Activated CD4-positive, alpha-beta T cell treated with anti-CD3 and anti-CD28 coated beads, Interleukin-2, amount 10 ng/mL, durations not matched to agents 24 days and 14 days (primary cell): ENCODE measurements around the gene HAGHL. TPM values are rescaled to one million over a fixed set of nuclear protein-coding genes. Genes with fewer than 3 reads are reported as not detected.
A peak's percentile ranks its signal among the peaks of the same experiment; 100 is the strongest.

ENCODE experiments used
- DNase-seq: peaks from one replicate; pipeline ENCODE4 v3.0.0; 2022
- H3K27ac Mint-ChIP-seq: one replicate; pipeline ENCODE4 v1.8.0; 2022; ENCODE audit warnings: mild to moderate bottlenecking, mixed read lengths
- H3K27me3 Mint-ChIP-seq: one replicate; pipeline ENCODE4 v1.8.0; 2022; ENCODE audit warnings: mixed read lengths
- H3K36me3 Mint-ChIP-seq: one replicate; pipeline ENCODE4 v1.8.0; 2022; ENCODE audit warnings: low read depth, mild to moderate bottlenecking, mixed read lengths
- H3K4me1 Mint-ChIP-seq: one replicate; pipeline ENCODE4 v1.8.0; 2021; ENCODE audit warnings: mixed read lengths
- H3K4me3 Mint-ChIP-seq: one replicate; pipeline ENCODE4 v1.8.0; 2022; ENCODE audit warnings: mild to moderate bottlenecking, moderate library complexity, mixed read lengths
- H3K9me3 Mint-ChIP-seq: one replicate; pipeline ENCODE4 v1.8.0; 2021; ENCODE audit warnings: mixed read lengths
- intact Hi-C: fragments of 100-400 bp; cut with micrococcal nuclease; formaldehyde crosslinking; loops from one replicate; pipeline ENCODE4 v1.15.1; 2023
- total RNA-seq: library from RNA; stranded (reverse); gene quantifications from 2 replicates; pipeline ENCODE4 v1.2.3, GENCODE V29; 2022

HAGHL gene
- total RNA-seq, 1 donor from 2014 or later = 13.1 TPM

DNA sequence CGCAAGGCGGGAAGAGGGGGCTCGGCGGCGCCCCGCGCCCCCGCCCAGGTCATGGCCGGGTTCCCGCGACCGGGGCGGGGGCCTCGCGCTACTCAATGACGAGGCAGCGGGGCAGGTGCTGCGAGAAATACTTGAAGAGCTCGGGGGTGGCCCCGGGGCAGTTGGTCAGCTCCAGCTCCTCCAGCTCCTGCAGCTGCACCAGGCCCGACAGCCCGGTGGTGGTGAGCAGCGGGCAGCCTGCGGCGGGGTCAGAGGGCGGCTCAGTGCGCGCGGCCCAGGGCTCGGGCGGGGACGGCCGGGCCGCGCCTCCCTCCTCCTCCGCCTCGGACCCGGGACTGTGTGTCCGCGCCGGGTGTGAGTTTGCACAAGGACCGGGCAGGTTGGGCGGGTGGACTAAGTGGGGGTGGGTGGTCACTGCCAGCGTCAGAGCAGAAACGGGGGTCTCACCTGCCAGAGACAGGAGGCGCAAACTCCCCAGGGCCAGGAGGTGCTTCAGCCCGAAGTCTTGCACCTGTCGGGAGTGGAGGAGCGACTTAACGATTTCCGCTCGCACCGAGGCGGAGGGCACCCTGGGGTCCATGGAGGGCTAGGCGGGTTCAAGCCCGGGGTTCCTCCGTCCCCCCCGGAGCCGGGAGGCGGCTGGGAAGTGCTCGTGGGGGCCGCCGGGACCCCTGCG, 32.6 kb upstream of the HAGHL start:
- peaks cover 17% of the 10 kb centered on the region for H3K27me3 Mint-ChIP-seq
- DNase-seq = no peak
- intact Hi-C loops = no loop called here
- no peak overlapping the region for H3K27ac Mint-ChIP-seq
- no peaks in the 10 kb centered on the region for H3K36me3 Mint-ChIP-seq
- H3K4me3 Mint-ChIP-seq = peak overlapping the region; percentile 71
- peaks cover 4% of the 10 kb centered on the region for H3K9me3 Mint-ChIP-seq
- peaks cover 16% of the 10 kb centered on the region for H3K4me1 Mint-ChIP-seq

DNA sequence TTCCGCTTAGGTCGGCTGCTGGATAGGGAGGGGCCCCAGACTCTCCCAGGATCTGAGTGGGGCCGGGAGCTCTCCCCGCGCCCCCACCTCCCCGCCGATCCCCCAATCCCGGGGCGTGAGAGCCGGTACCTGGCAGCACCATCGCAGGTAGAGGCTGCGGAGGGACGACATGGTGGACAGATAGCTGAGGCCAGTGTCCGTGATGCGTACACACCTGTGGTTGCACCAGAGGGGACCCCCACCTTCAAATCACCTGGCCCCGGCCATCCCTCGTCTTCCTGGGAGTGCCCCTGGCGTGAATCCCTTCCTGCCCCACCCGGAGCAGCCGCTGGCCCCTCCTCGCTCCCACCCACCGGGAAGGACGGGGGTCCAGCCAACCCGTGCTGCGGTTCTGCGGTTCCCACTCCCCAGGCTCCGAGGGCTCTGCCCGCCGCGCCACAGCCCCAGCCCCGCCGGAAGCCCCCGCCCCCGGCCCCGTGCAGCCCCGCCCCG, 32.0 kb upstream of the HAGHL start:
- no peak overlapping the region for H3K27ac Mint-ChIP-seq
- peak overlapping the region; percentile 85 for H3K4me3 Mint-ChIP-seq
- intact Hi-C loops = no loop called here
- H3K36me3 Mint-ChIP-seq = no peaks in the 10 kb centered on the region
- H3K27me3 Mint-ChIP-seq = peaks cover 18% of the 10 kb centered on the region
- no peak for DNase-seq
- H3K9me3 Mint-ChIP-seq = peaks cover 4% of the 10 kb centered on the region
- peaks cover 15% of the 10 kb centered on the region for H3K4me1 Mint-ChIP-seq

DNA sequence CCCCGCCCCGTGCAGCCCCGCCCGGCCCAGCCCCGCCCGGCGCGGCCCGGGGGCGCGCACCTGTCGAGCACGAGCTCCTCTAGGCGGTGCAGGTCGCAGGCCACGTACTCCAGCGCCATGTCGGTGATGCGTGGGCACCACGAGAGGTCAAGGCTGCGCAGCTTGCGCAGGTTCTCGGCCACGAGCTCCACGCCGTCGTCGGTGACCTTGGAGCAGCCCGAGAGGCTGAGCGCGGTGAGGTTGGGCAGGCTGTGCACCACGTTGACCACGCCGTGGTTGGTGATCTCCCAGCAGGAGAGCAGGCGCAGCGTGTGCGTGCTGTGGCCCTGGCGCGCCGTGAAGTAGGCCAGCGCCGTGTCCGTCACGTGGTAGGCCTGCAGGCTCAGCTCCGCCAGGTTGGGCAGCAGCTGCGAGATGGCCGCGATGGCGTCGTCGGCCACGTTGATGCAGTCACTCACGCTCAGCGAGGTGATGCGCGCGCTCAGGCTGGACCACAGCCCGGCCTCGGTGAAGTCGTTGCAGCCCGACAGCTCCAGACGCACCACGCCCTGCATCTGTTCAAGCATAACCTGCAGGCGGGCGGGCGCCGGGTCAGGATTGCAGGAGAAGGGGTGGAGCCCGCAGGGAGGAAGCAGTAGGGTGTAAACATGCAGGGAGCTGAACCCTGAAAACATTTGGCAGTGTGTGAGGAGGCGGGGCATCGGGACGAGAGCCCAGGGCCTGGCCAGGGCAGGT, 31.4 kb upstream of the HAGHL start:
- H3K36me3 Mint-ChIP-seq = no peaks in the 10 kb centered on the region
- H3K27ac Mint-ChIP-seq = peak overlapping the region; percentile 87
- H3K4me1 Mint-ChIP-seq = peaks cover 15% of the 10 kb centered on the region
- H3K27me3 Mint-ChIP-seq = peaks cover 20% of the 10 kb centered on the region
- intact Hi-C loops = no loop called here
- peak; percentile 92 for DNase-seq
- peak overlapping the region; percentile 85 for H3K4me3 Mint-ChIP-seq
- H3K9me3 Mint-ChIP-seq = peaks cover 4% of the 10 kb centered on the region

DNA sequence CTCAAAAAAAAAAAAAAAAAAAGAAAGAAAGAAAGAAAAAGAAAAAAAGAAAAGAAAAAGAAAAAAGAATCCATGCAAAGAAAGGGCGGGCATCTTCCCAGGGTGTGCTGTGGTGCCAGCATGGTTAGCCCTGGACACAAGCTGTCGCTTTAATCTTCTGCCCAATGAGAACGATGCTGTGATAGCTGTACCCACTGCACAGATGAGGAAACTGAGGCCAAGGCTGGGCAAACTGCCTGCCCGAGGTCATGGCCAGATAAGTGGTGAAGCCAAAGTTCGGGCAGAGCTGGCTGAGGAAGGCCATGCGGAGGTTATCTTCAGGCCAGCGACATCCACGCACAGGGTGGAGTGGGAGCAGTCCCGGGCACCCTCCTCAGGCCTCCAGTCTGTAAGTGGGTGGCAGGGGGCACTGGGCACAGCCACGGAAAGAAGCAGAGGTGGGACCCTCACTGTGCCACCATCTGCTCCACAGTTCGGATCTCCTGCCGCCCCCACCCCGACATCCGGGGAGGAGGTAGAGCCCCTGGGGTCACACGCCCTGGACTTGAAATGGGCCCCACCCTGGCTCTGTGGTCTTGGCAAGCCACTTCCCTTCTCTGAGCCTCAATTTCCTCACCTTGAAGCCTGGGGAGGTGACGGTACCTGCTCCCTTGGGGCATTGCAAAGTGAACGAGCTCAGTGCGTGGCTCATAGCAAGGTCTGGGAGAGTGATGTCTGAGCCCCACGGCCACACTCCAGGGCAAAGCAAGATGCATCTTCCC, 27.8 kb upstream of the HAGHL start:
- Mint-ChIP-seq H3K4me1 (peaks cover 7% of the 10 kb centered on the region), H3K4me3 (peak overlapping the region; percentile 34), H3K9me3 (no peaks in the 10 kb centered on the region), H3K27ac (no peak overlapping the region), H3K27me3 (peaks cover 28% of the 10 kb centered on the region), H3K36me3 (no peaks in the 10 kb centered on the region)
- intact Hi-C loops = no loop called here
- DNase-seq = peak; percentile 66

DNA sequence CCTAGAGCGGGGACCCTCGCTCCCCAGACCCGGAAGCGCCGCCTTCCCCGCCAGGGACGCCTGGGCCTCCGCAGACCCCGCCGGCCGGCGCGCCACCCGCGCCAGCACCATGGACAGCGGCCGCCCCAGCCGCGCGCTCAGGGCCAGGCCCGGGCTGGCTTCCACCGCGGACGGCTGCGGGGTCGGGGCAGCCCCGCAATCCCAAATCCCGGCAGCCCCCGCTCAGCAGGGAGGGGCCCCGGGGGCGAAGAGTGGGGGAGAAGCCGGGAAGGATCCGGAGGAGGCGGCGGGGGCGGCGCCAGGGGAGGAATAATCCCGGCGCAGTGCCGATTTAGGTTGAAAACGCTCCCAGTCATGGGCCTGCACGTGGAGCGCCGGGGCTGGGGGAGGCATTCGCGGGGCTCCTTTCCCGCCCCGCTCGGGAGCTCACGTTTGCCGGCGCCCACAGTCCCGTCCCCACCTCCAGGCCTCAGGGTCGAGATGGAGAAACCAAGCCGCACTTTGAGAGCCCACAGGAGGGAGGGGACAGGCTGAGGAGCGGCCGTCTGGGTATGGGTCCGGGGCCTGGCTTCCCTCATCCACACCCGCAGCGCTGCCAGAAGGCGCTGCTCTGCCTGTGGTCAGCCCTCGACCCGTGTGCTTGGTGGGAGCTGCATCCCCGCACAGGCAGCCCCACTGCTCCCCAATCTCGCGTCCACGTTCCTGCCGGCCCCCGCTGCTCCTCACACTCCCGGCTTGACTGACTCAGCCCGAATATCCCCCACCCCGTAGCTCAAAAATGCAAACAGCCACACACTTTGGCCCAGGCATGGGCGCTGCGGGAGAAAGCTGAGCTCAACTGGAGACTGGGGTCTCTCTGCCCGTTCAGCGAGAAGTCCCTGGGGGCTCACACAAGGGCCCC, 26.0 kb upstream of the HAGHL start:
- Mint-ChIP-seq H3K4me3 (no peak overlapping the region), H3K9me3 (no peaks in the 10 kb centered on the region), H3K27me3 (peaks cover 28% of the 10 kb centered on the region), H3K4me1 (peaks cover 4% of the 10 kb centered on the region), H3K27ac (no peak overlapping the region), H3K36me3 (no peaks in the 10 kb centered on the region)
- peak; percentile 90 for DNase-seq
- intact Hi-C loops = no loop called here

DNA sequence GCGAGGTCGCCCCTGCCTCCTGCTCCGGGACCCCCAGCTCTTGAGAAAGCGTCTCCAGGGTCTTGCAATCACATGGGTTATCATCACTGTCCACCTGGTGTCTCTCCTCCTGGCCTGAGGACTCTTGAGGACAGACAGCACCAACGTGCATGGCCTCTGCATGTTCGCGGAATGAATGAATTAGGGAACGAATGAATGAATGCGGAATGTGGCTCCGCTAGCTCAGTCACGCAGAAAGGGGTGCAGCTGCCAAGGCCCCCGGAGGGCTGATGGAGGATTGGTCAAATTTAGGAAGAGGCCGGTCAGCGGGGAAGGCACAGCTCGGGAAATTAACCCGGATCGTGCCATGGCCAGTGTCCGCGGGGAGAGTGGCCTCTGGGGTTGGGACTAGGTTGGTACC, 24.6 kb upstream of the HAGHL start:
- Mint-ChIP-seq H3K27ac (no peak overlapping the region), H3K4me3 (no peak overlapping the region), H3K27me3 (peaks cover 39% of the 10 kb centered on the region), H3K36me3 (no peaks in the 10 kb centered on the region), H3K9me3 (no peaks in the 10 kb centered on the region), H3K4me1 (peaks cover 2% of the 10 kb centered on the region)
- DNase-seq = no peak
- intact Hi-C loops = no loop called here

DNA sequence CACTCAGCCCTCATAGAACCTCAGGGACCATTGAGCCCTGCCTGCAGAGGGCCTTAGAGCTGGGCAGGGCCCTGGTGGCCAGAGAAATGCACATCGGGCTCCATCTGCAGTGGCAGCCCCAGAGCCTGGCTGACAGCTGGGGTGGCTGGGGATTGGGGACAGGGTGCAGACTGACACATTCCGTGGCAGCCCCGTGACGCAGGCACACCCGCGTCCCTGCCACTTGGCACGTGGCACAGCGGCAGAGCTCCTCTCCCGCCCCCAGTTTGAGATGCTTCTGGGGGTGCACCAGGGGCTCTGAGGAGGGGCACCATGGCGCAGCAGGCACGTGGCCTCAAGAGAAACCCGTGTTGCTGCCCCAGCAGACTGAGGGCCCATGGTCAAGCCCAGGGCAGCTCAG, 23.5 kb upstream of the HAGHL start:
- DNase-seq = no peak
- Mint-ChIP-seq H3K27me3 (peaks cover 47% of the 10 kb centered on the region), H3K36me3 (no peaks in the 10 kb centered on the region), H3K4me1 (peaks cover 2% of the 10 kb centered on the region), H3K27ac (no peak overlapping the region), H3K9me3 (no peaks in the 10 kb centered on the region), H3K4me3 (no peak overlapping the region)
- intact Hi-C loops = no loop called here

DNA sequence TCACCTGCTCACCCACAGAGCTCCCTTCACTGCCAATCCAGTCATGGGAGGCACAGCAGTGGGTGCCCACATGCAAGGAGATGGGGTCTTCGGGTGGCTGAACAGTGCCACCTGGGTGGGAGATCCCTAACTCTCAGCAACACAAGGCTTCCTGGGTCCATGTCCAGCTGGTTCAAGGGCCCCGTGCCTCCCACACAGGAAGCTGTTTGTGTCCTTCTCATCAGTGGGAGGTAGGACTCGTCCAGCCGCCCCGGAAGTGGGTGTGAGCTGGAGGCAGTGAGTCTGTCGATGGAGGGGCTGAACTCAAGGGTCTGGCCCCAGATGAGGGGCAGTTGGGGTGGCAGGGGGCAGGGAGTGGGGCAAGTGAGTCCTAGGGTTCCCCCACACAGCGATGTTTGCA, 22.9 kb upstream of the HAGHL start:
- Mint-ChIP-seq H3K4me1 (peaks cover 2% of the 10 kb centered on the region), H3K9me3 (no peaks in the 10 kb centered on the region), H3K27me3 (peaks cover 48% of the 10 kb centered on the region), H3K27ac (no peak overlapping the region), H3K36me3 (no peaks in the 10 kb centered on the region), H3K4me3 (no peak overlapping the region)
- no peak for DNase-seq
- intact Hi-C loops = no loop called here

DNA sequence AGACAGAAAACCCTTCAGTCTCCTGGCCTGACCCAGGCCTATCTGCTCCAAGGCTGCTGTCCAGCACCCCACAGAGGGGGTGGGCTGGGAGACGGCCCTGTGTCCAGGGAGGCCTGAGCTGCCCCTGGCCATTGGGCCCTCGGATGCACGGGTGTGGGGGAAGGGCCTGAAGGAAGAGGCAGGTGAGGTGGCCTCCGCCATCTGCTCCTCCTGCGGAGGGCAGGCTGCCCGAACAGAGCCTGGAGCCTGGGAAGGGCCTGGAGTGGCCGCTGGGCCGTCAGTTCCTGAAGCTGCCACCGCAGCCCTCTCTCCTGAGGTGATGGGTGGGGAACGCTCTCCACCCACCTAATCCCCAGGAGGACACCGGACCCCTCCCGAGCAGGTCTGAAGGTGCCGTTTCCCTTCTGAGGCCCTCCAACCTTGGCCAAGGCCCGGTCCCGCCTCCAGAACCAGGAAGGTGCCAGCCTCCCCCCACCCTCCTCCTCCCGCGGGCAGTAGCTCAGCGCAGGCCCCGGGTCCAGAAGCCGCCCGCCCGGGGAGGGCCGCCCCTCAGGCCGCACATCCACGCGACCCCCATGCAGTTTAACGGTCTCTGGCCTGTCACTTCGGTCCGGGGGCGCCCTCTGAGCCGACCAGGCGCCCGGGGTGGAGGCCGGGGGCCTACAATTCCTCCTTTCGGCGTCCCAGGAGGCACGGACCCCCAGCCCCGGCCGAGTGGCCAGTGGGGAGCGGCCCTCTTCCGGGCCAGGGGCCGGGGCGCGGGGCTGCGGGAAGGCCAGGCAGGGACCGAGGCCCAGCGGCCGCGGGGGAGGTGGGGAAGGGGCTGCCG, 22.1 kb upstream of the HAGHL start:
- H3K9me3 Mint-ChIP-seq = no peaks in the 10 kb centered on the region
- no peak for DNase-seq
- intact Hi-C loops = no loop called here
- no peaks in the 10 kb centered on the region for H3K36me3 Mint-ChIP-seq
- peaks cover 47% of the 10 kb centered on the region for H3K27me3 Mint-ChIP-seq
- no peak overlapping the region for H3K27ac Mint-ChIP-seq
- H3K4me1 Mint-ChIP-seq = no peaks in the 10 kb centered on the region
- H3K4me3 Mint-ChIP-seq = no peak overlapping the region

DNA sequence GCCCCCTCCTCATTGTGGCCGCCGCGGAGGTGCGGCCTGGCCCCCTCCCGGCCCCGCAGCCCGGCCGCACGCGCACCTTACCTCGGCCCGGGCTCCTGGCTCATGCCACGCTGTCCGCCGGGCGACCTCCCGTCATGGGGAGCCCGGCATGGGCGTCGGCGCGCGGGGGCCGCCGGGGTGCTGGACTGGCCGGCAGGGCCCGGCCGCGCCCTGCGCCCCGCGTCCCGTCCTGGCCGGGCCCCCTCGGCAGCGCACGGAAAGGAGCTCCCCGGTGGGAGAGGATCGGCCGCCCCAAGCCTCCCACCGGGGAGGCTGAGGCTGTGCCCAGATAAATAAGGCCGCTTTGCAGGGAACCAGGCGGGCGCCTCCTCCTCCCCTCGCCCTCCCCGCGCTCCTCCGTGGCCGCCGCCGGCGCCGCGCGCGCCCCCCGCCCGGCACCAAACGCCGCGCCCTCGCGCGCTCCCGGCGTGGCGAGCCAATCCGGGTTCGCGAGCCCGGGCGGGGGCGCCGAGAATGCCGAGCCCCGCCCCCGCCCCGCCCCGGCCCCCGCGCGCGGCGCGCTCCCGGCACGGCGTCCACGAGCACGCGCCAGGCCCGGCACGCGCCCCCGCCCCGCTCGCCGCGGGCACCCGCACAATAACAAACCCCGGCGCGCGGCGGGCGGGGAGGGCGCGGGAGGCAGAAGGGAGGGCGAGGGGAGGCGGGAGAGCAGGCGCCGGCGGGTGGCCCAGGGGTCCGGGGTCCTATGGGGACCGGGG, 21.3 kb upstream of the HAGHL start, which contains the start of gene FBXL16:
Gene FBXL16, minus strand, starts transcription at position 371 of the 758 bp plus-strand sequence. CDS start 8,396 bp downstream, outside the sequence.
- Mint-ChIP-seq H3K27me3 (peaks cover 47% of the 10 kb centered on the region), H3K27ac (no peak within 1 kb of the TSS), H3K9me3 (no peaks in the 10 kb centered on the region), H3K4me3 (peak within 1 kb of the TSS; percentile 17), H3K36me3 (no peaks in the 10 kb centered on the region), H3K4me1 (no peaks in the 10 kb centered on the region)
- intact Hi-C loops = no loop called here
- peak; percentile 74 for DNase-seq

DNA sequence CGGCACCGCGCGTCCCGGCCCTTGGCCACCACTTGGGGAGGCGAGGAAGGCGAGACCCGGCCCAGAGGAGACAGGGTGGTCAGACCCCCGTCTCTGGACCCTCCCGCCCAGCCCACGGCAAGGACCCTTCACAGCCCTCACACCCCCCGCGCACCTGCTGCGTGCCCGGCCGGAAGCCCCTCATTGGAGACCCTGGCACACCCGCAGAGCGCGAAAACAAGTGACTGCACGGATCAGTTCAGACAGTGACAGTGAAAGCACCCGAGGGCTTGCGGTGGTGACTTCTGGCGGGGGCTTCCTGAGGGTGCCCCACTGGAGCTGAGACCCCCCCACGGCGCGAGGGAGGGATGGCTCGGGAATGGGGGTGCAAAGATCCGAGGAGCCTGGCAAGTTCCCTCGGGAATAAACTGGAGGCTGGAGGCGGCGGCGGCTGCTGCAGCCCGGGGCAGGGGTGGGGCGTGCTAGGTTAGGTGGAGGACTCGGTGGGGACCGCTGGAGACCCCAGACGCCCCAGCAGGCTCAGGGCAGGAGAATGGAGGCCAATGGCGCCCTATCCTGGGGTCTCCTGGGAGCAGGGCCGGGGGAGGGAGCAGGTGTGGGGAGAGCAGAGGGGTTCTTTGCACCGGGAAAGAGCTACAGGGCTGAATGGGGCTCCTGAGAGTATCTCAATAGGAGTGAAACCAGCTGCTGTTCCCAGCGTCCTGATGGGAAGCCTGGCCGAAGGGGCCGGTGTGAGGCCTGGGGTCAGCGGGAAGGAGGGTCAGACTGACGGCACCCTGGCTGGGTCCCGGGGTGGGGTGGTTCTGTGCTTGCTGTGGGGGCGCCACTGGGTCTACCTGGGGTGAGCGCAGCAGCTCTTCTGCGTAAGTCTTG, 20.5 kb upstream of the HAGHL start:
- Mint-ChIP-seq H3K27me3 (peaks cover 45% of the 10 kb centered on the region), H3K9me3 (no peaks in the 10 kb centered on the region)

More for the DNA sequence above, 20.5 kb upstream of the HAGHL start:
- Mint-ChIP-seq H3K36me3 (no peaks in the 10 kb centered on the region), H3K4me3 (peak overlapping the region; percentile 17), H3K4me1 (no peaks in the 10 kb centered on the region), H3K27ac (no peak overlapping the region)
- intact Hi-C loops = no loop called here
- no peak for DNase-seq
